HG03108 (cell line): ENCODE data around the gene MIPOL1.
"Not testable (repeated sequence)": the region's sequence is repeated elsewhere in the genome, so short reads cannot be mapped to it uniquely, and the experiment has no call there.

ENCODE experiments used
- ATAC-seq: cut with Tn5 transposase; IDR thresholded peaks from one replicate; pipeline ENCODE4 v1.9.1; 2021; ENCODE audit warnings: moderate library complexity; ENCODE audit not compliant: unreplicated experiment

Gene MIPOL1

DNA sequence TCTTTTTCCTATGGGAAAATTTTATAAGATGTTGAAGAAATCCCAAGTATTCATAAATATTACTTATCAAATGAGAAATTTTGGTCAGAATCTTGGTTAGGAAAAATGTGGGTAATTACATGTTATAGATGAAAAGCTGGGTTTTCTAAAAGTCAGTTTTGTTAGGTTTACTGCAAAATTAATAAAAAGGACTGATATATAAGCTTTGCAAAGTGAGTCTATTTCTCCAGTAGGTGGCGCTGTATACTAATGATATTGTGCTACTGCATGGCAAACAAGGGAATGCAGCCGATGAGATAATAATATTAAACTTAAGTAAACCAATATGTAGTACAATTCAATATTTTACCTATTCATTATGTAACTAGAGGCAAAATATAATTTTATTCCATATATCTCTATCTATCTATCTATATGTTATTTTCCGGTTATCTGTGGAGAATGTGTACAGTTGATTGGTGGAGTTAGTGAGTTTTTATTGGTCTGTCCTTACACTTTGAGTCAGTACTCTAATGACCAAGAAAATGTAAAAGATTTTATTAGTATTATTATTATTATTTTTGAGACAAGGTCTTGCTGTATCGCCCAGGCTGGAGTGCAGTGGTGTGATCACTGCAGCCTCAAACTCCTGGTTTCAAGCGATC, 32.9 kb downstream of the MIPOL1 start:
- no peak for ATAC-seq

DNA sequence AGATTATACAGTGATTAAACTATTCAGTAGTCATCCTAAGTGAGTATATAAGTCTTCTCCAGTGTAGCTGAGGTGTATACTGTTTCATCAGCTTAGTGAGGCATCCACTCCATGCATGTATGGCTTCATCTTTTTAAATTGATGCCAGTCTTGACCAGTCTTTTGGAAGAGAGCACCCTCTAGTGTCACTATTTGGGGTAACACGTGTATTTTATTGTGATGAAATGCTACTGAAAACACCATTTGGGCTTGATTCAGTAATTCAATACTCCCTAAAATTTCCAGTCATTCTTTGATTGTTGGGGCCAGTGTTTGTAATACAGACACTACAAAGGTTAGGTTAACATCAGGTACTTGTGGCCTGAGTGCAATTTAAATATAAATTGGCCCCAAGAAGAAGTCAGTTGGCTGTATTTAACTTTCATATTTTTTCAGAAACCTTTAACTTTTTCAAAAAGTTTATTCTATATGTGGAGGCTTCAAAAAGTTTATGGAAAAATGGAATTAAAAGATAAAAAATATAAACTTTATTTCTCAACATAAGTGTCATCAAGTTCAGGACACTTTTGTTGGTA, 35.3 kb downstream of the MIPOL1 start:
- no peak for ATAC-seq

DNA sequence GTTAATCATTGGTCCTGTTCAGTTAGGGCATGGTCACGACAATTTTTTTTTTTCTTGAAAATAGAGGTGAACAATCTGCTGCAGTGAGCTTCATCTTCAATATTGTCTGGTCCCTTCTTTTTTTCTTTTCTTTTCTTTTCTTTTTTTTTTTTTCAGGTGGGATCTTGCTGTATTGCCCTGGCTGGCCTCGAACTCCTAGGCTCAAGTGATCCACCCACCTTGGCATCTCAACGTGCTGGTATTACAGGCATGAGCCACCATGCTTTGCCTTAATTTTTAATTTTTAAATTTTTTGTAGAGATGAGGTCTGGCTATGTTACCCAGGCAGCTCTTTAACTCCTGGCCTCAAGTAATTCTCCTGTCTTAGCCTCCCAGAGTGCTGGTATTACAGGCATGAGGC, 36.5 kb downstream of the MIPOL1 start:
- ATAC-seq: no peak

DNA sequence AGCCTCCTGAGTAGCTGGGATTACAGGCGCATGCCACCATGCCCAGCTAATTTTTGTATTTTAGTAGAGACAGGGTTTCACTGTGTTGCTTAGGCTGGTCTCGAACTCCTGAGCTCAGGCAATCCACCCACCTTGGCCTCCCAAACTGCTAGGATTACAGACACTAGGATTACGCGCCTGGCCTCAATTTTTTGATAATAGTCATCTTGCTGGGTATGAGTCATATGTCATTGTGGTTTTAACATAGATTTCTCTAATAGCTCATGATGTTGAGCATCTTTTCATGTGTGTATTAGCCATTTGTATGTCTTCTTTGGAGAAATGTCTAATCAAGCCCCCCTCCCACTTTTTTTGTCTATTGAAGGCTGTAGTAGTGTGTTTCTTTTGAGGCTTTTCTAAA, 38.3 kb downstream of the MIPOL1 start:
- not testable (repeated sequence) for ATAC-seq

DNA sequence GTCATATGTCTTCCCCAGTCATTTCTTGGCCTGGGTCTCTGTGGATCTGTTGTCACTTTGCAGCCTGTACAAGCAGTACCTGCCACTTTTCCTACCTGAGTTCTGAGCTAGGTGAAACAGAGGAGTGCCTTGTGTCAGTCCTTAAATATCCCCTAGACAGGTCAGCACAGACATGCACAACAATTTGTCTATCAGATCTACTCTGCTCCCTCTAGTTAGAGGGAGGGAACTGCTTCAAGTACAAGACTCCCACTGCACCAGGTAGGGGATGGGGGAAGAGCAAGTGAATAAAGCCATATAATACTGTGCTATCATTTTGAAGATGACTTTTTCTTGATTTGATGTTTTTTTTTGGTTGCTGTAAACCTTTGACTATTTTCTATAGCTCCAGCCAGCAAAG, 39.4 kb downstream of the MIPOL1 start:
- no peak for ATAC-seq

DNA sequence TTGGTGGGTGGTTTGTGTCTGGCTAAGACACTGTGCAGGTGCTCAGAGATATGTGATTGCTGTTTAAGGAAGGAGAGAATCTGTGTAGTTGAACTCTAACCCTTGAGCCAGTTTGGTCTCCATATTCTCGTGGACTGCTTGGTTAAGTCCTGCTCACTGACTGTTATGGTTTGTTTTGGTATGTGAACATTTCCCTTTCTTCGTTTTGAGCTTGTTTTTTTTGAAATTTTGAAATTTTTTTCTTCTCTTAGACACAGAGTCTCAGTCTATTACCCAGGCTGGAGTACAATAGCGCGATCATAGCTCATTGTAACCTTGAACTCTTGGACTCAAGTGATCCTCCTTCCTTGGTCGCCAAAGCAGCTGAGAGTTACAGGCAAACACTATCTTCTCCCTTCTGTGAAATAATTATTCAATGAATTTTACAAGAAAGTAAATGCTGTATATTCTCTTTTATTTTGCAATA, 40.0 kb downstream of the MIPOL1 start:
- ATAC-seq: no peak

DNA sequence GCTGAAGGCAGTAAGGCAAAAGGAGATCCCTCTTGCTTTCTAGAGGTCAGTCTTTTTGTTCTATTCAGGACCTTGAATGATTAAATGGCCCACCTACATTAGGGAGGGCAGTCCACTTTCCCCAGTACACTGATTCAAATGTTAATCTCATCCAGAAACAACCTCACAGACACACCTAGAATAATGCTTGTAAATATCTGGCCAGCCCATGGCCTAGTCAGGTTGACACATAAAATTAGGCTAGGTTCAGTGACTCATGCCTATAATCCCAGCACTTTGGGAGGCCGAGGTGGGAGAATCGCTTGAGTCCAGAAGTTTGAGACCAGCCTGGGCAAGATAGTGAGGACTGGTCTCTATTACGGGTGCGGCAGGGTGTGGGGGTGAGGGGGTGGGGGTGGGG, 43.5 kb downstream of the MIPOL1 start:
- ATAC-seq: no peak

DNA sequence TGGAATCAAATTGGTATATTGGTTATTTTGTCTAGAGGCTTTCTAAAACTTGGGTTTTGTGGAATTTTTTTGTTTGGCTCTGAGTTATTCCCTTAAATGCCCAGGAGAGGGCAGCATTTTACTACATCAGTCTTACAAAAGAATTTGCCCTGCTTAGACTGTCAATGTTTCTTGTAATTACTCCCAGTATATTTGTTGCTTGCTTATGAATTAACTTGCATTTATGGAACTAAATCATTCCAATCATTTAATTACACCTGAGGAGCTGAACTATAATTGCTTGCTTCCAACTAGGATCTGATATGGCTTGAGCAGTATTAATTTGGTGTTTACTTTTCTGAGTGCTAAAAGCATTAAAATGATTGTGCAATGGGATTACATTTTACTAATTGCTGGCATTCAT, 48.7 kb downstream of the MIPOL1 start:
- ATAC-seq: no peak

DNA sequence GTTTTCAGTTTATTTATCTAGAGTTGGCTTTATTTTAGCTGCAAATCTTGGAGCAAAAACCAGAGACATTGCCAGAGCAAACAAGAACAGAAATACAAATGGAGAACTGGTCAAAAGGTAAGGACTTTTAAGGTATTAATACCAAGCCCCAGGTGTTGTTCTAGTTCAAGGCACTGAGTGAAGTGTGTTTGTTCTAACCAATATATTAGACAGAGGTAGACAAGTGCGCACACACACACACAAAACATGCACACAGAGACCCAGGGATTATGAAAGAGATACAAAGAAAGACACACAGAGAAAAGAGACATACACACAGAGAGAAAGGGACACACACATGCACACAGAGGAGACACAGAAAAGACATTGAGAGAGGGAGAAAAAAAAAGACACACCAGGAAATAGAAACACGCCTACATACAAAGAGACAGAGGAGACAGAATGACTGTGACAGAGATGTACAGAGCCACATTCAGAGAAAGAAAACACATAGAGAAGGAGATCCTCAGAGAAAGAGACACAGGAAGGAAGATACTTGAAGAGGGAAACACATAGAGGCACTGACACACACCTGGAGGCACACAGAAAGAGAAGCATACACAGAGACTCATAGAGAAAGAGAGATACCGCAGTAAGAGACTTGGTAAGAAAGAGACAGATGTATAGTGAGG, 50.2 kb downstream of the MIPOL1 start:
- ATAC-seq: no peak

DNA sequence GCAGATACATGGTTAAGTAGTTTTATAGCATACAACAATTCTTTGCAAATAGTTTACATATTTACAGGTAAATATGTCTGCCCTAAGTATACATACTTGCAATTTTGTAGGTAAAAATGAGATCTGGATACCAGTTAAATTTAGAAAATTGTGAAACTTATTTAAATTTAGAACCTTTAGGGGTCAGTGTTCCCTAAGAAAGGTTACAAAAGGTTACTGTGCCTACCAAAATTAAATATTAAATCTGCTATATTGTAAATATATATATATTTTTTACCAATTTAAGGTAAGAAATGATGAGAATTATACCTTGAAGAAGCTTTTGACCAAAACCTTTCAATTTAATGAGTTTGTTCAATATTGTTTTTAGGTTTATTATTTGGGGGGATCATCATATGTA, 54.0 kb downstream of the MIPOL1 start:
- no peak for ATAC-seq

DNA sequence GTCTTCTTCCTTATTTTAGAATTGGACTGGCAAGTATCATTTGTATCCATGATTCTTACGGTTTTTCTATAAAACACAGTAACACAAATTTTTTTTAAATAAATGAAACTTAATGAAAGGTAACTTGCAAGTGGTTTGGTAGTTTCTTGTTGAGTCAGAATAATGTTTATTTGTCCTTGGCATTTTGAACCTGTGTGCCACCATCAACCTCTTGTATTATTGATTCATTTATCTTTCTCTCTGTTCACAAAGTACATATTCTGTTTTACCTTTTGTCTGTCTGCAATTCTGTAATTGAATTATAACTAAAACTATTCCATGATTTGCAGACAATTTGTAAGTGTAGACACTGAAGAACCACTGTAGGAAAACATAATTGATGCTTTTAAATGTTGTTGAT, 54.7 kb downstream of the MIPOL1 start:
- ATAC-seq: no peak

DNA sequence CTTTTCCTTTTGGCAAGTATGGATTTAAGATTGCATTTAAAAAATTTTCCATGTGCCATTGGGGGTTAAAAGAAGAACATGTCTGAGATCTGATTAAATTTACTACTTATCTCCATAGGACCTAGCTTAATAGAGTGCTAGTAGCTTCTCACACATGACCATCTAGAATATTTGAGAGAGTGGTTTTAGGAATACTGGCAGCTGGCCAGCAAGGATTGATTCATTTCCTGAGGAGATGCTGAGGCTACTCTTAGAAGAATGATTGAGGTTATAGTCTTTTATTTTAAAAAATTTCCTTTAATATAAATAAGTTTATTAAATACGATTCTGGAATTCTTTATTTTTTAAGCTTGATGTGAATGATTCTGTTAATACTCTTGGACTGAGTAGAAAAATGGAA, 56.2 kb downstream of the MIPOL1 start:
- ATAC-seq: no peak

DNA sequence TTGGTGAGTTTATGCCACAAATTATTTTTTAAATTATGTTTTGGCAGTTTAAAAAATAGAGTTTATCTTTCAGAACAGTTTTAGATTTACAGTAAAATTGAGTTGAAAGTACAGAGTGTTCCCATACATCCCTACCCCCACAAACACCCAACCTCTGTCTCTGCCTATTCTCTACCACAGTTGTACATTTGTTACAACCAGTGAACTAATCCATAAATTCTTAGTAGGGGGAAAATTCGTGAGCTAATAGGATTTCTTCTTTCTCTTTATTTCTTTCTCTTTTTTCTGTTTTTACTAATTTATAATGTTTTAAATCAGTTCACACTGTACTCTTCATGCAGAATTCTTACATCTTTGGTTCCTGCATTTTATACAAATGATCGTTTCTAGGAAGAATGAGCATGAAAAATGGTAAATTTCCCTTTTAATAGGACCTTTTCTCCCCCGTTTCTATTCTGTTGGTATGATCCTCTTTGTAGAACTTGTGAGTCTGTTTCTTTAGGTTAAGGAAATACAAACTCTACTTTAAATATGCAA, 56.7 kb downstream of the MIPOL1 start:
- ATAC-seq: no peak

DNA sequence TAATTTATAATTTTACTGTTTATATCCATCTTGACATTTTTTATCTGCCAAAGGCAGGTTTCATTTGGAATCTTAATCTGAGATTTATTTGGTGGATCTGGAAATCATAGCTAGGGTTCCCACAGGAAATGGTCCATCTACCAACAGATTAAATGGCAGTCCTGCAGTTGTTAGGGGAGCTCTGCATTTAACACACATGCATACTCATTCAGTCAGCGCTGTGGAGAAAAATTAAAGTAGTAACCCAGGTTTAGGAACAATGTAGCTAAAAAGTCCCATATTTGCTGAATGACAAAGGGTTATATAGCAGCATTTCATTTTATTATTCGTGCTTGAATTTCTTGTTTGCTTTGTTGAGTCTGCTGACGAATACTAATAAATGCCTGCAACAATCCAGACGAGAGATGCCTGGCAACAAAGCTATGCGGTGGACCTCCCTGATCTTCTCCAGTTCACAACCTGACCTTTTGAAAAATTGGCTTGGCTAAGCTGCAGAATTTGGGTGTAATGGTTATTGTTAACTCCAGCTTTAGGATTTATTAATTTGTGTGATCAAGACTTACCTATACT, 59.8 kb downstream of the MIPOL1 start:
- ATAC-seq: no peak

DNA sequence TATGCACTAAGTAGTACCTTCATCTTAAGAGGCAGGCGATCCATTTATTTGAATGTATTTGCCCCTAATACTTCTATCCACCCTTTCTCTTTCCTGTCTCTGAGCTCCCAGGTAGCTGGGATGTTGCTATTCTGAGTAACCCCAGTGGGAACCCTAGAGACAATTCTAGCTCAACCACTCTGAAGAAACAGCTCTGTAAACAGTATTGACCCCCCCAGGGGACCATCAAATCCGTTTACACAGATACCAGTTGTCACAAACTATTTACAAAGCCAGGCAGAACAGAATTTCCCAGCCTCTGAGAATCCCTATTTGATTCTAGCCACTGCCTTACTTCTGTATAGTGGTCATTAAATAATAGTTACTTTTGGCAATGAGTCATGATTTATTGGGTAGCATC, 64.9 kb downstream of the MIPOL1 start:
- ATAC-seq: no peak

DNA sequence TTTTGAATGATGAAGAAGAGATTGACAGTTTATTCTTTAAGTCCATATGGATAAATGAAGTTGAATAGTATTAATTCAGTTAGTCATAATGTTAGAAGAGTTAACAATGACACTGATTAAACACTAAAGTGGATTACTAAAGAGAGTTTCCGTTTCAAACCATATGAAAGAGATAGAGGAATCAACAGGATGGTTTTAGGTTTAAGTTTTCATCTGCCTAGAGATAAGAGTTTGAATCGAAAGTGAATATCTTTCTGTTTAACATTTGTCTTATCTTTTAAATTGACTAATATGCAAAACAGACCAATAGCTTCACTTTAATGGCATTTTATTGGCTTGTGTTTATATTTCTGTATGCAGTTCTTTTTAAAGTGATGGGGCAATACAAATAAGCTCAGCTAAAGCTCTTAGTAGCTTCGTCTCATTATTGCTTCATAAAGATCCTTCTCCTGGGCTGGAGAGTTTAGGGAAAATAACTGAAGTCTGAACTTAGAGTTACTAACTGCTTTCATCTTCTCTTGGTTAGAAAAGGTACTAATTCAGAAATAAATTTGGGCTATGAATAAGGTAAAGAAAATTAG, 66.0 kb downstream of the MIPOL1 start:
- no peak for ATAC-seq

DNA sequence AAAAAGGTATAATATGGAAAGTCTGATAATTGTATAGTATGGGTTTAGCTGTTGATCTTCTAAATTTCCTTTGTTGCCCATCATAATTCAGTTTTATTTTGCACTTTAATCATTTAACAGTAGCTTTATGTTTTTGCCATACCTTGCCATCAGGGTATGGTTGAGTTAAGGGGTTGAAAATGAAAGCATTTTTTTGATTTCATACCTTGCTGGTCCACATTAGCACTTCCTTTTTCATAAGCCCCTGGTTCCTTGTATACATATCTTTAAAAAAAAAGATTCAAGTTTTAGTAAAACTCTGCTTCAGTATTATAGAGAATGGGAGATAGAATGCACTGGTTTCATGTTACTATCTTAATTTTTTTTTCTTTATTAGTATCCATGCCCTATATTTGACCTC, 71.1 kb downstream of the MIPOL1 start:
- ATAC-seq: no peak

DNA sequence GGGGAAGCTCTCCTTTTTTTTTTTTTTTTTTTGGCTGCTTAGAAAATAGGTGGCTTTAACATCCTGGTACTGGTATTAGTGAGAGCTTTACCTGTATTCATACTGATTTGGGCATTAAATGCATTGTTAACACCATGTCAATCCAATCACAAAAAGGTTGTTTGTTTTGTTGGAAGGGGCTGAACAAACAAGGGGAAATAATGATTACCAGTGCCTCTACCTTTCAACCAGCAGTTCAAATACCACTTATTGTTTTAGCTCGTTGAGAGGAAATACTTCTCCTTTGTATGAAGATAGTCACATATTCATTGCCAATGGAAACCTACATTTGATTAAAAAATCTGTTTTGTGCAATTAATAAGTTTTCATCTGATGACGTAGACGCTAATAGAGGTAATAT, 72.9 kb downstream of the MIPOL1 start:
- no peak for ATAC-seq

DNA sequence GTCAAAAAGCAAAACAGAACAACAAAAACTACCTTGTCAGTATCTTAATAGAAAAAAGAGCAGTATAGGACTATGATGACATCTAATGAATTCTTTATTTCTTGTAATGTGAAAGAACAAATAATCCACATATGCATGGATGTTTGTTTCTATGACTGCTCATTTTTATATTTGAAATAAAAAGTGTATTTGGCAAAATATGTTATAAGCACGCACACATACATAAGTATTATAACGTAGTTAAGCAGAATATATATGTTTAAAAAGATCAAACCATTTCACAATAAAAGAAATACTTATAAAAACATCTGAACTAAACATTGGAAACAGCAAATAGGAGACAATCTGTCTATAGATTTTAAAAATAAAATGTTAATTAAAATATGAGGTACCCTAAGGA, 74.8 kb downstream of the MIPOL1 start:
- ATAC-seq: no peak

DNA sequence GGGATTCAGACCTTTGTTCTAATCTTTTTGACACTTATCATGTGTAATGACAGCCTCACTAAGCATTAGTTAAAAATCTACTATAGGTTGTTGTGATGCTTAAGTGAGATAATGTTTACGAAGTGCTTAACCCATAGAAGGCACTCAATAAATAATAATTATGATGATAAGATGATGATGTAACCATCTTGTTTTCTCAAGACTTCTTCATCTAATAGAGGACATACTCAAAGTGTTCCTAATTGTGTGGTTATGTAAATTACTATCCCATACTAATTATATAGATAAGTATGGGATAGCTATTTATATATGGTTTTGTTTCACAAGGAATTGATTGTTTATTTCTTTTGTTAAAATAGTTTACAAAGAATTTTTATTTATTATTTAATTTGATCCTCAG, 76.9 kb downstream of the MIPOL1 start:
- ATAC-seq: no peak

DNA sequence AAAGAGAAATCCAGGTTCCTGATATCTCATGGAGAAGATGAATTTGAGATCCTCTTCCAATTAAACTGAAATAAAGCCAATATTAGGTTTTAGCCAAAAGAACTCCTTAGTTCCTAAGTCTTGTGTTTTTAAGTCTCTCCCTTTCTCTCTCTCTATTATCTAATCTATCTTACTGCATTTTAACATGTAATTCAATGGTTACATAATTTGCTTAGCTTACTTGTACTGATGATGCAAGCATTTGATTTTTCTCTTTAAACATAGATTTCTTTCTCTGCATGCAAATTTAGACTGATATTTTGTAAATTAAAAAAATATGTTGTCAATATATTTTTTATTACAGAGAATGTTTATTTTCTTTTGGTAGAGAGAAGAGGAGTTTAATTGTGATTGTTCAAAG, 78.2 kb downstream of the MIPOL1 start:
- no peak for ATAC-seq
